ENCODE measurements around the gene C1orf146.
"Not testable (repeated sequence)": the region's sequence is repeated elsewhere in the genome, so short reads cannot be mapped to it uniquely, and the experiment has no call there.

C1orf146 gene

GRCh38 chr1:92217721-92218120 is at the start of gene C1orf146:
TSS of gene C1orf146 (plus strand) at chr1:92217915. CDS start at chr1:92231421, 13,506 bp downstream.
- DNase-seq = no peak

DNA sequence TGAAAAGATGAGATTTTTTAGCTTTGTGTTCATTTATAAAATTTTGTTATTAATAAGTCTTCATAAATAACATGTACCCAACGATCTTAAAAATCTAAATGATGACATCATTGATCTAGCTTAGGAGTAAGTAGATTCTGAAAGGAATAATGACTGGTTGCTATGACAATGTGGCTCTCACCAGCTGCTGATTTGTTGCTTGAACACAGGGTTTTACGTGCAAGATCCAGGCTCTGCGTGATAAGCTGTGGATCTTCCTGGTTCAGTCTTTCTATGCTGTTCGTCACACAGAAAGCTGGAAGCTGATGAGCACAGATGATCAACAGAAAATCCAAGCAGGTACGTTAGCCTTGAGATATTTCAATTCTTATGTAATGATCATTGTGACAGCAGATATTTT is 49.1 kb upstream of the C1orf146 start:
- peak; percentile 29 to 40 for DNase-seq

- DNase-seq = no peak
Observed at GRCh38 chr1:92169214-92170005, 48.3 kb upstream of the C1orf146 start.

- no peak for DNase-seq
Observed at GRCh38 chr1:92184632-92185031, 33.1 kb upstream of the C1orf146 start.

GRCh38 chr1:92186081-92186480 is 31.6 kb upstream of the C1orf146 start:
- DNase-seq = no peak

DNA sequence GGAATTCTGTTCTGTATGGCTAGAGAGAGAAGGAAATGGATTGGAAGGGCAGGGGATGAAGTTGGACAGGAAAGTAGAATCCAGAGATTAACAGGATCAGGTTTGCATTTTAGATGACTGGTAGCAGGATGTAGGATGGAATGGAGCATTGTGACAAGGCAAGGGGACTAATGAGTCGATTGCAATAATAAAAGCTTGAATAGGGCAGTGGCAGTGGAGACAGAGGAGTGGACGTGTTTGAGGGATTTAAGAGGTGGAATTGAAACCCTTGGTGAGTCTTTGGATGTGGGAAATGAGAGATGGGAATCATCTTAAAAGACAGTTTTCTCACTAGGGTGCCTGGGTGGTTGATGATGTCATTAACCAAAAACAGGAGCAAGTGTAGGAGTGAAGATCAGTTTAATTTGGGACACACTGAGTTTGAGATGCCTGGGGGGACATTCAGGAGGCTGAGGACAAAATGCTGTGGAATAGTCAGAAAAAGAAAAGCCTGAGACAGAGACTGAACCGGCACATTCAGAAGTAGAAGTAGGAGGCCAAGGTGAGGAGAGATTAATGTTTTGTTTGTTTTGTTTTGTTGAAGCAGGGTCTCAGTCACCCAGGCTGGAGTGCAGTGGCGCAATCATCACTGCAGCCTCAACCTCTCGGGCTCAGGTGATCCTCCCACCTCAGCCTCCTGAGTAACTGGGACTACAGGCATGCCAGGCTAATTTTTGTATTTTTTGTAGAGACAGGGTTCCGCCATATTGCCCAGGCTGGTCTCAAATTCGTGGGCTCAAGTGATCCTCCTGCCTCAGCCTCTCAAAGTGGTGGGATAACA is 29.1 kb upstream of the C1orf146 start:
- no peak for DNase-seq

DNA sequence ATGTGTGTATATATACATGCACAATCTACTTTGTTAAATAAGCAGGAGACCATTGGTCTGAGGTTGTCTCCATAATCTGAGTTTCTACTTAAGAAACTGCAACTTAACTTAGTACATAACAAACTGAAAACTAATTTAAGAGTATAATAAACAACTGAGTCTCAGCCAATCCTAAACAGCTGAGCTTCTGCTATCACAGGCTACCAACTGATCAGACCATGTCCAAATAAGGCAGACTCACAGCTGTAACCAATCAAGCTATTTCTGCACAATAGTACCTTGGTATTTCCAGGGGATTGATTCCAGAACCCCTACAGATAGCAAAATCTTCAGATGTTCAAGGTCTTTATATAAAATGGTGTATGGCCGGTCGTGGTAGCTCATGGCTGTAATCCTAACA is 26.0 kb upstream of the C1orf146 start:
- no peak for DNase-seq

DNA sequence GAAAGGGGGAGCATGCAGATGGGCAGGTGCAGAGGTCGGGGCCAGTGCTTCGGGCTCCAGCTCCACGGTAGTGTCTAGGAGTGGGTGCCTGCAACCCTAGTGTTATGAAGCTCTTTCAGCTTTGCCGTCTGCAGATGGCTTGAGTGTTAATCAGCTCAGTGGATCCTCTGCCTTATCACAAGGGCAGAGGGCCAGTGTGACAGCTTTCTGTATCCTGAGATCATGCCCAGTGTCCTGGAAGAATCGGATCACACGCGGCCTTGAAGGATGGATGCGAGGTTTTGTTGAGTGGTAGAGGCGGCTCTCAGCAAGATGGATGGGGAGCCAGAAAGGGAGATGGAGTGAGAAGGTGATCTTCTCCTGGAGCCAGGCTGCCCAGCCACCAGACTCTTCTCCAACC is 25.5 kb upstream of the C1orf146 start:
- no peak for DNase-seq

GRCh38 chr1:92194511-92194910 is 23.2 kb upstream of the C1orf146 start:
- DNase-seq = no peak

- DNase-seq = no peak
Observed at GRCh38 chr1:92201973-92202372, 15.7 kb upstream of the C1orf146 start.

DNA sequence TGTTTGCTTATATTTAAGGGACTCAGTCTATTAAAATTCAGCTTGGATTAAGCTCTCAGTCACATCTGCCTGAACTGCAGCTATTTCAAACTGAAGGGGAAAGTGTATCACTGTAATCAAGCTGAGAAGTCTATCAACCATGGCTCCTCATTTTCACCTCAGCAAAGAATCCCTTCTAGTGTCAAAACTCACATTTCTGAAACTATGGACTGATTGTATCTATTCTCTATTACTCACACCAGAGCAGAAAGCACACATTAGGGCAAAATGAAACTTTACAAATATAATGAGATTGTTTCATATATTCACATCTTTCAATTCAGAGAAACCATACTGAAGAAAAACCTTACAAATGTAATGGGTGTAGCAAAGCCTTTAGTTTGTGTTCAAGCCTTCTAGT is 14.6 kb upstream of the C1orf146 start:
- DNase-seq = no peak

DNA sequence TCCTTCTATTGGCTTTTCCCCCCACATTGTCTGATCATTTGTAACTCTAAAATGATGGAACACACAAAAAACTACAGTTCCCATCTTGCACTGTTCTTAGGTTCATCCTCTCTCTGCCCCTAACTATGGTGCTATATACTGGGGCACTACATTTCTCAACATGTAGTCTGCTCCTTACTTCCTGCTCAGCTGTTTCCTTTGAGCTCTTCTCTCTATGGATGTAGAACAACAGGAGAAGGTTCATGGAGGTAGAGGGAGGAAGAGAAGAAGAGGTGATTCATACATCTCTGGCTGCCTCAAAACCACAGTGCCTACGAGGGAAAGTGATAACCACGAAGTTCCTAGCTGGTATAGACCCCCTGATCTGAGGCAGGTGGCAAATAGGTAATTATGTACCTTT is 7.0 kb upstream of the C1orf146 start:
- no peak for DNase-seq

DNA sequence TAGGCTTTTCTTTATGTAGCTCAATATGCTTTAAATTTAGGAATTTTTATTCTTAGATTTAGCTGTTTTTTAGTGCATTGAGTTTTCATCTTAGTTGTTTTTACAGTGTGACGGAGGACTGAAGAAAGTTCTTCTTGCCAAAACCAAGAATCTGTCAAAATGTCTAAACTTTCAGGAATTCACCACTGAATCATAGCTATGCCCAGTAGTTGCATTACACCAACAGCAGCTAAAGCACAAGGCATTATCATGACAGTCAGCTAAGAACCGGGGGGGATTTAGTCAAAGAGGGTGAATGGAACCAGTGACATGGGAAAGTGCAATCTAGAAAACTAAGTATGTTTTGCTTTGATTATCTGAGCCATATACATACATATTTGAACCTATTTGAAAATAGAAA is 6.5 kb upstream of the C1orf146 start:
- no peak for DNase-seq

GRCh38 chr1:92218559-92218958 is 844 bp downstream of the C1orf146 start:
- no peak for DNase-seq

- DNase-seq = no peak
Observed at GRCh38 chr1:92219028-92219427, 1.3 kb downstream of the C1orf146 start.

GRCh38 chr1:92228401-92228800 is 10.7 kb downstream of the C1orf146 start:
- DNase-seq = no peak

DNA sequence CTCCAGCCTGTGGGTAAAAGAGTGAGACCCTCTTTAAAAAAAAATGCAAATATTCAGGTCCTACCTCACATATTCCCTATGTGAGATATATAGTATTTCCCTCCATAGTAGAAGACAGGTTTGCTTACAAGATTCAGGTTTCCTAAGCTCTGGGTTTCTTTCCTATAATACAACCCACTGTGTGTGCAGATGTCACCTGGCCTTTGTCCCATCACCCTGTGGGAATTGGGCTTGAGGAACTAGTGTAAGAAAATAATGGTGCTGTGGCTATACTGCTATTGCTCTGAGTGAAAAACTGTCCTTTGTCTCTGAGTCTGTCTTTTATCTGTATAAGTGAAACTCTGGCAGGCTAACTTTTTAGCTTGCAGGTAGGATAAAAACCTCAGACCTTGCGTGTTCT is 13.0 kb downstream of the C1orf146 start:
- DNase-seq = no peak

DNA sequence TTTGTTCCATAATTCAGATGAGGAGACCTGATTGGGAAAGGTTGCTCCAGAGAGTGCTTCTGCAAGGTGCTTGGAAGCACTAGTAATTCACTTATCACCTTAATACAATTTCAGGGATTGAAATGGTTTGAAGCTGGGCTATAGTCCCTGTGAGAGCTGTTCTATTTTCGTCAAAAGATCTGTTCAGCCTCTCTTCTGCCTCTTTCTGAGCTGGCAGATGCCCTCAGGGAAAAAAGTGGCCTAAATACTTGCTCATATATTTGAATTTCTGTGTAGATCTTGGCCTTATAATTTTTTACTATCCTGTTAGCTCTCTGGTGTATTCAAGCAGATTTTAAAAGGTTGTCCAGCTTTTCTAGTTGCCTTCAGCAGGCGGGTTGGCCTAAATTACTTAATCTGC is 22.3 kb downstream of the C1orf146 start:
- no peak for DNase-seq

- DNase-seq = no peak
Observed at GRCh38 chr1:92244376-92244775, 26.7 kb downstream of the C1orf146 start.

DNA sequence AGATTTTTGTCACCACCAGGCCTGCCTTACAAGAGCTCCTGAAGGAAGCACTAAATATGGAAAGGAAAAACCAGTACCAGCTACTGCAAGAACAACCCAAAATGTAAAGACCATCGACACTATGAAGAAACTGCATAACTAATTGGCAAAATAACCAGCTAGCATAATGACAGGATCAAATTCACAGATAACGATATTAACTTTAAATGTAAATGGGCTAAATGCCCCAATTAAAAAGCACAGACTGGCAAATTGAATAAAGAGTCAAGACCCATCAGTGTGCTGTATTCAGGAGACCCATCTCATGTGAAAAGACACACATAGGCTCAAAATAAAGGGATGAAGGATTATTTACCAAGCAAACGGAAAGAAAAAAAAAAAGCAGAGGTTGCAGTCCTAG is 37.0 kb downstream of the C1orf146 start:
- DNase-seq = not testable (repeated sequence)

GRCh38 chr1:92259350-92259749 is 41.6 kb downstream of the C1orf146 start:
- DNase-seq = no peak

DNA sequence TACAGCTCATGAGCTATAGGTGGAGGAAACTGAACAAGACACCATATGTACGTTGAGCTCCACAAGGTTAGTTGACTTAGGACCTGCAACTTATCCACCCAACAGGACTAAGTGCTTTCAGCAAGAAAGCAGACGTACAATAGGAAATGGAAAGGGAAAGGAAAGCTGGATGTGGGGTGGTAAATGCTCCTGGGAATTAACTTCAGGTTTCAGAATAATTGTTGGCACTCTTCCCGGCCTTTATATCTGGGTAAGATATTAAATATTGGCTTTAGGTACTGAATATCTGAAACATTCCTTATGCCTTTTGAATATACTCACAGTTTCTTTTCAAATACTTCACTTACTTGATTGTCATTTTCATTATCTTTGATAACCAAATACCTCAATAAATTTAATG is 44.8 kb downstream of the C1orf146 start:
- DNase-seq = no peak

DNA sequence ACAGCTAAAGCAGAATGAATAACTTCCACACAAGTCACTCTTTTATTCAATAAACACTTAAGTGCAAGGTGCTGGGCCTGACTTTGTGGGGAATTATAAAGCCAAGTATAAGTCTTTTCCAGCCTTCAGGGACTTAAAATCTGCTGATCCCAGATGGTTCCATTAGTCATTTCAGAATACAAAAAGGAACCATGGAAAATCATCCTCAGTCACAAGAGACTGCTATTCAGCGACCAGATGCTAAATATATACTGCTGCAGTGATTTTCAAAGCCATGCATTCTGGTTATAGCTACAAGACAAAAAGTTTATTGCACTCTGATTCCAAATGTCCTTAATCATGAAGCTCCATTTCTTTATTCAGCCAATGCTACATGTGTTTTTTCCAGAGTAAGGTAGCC is 55.3 kb downstream of the C1orf146 start:
- no peak for DNase-seq

DNA sequence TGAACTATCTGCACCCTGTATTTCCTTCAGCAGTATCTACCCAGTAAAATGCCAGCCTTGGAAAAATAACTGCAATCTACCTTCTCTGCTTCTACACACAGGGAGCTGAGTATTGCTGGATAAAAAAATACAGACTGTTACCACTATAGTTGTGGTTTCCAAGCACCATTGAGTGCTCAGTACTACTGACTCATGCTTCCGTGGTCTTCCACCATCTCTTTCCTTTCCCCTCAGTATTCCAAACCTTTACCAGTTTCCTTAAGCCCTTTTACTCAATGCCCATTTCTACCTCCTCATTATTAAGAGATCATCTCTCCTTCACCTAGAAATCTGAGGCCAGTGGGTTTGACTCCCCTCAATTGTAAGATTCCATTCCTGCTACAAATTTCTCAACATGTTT is 57.2 kb downstream of the C1orf146 start:
- DNase-seq = no peak
